Left kidney (tissue), 2 donors: ENCODE results near the gene BAZ2A. TPM values are rescaled to one million over a fixed set of nuclear protein-coding genes. Genes with fewer than 3 reads are reported as not detected.
A peak's percentile ranks its signal among the peaks of the same experiment; 100 is the strongest.
"Not testable (repeated sequence)": the region's sequence is repeated elsewhere in the genome, so short reads cannot be mapped to it uniquely, and the experiment has no call there.

Experiments used
- DNase-seq: peaks from one replicate; pipeline ENCODE4 v3.0.0-alpha.2; 2013
- polyA plus RNA-seq: library from polyadenylated mRNA; unstranded; fragments of 120-200 nt; gene quantifications from one replicate; pipeline ENCODE4 v1.2.1, GENCODE V29; 2013; ENCODE audit not compliant: insufficient read length

Gene BAZ2A
- polyA plus RNA-seq, 1 donor: 114 TPM

- DNase-seq: no peak
Measured at GRCh38 chr12:56596815-56597214, 33.3 kb downstream of the BAZ2A start.

GRCh38 chr12:56593909-56594621 lies 36.1 kb downstream of the BAZ2A start:
- DNase-seq: peak; percentile 68

GRCh38 chr12:56591961-56592360 lies 38.2 kb downstream of the BAZ2A start:
- no peak for DNase-seq

- no peak for DNase-seq
Measured at GRCh38 chr12:56591126-56591525, 39.0 kb downstream of the BAZ2A start.

- DNase-seq: no peak
Measured at GRCh38 chr12:56590237-56590830, 39.8 kb downstream of the BAZ2A start.

GRCh38 chr12:56589783-56590182 lies 40.3 kb downstream of the BAZ2A start:
- DNase-seq: no peak

- DNase-seq: no peak
Measured at GRCh38 chr12:56585098-56585497, 45.0 kb downstream of the BAZ2A start.

GRCh38 chr12:56581418-56582145 lies 48.5 kb downstream of the BAZ2A start:
- DNase-seq: no peak

GRCh38 chr12:56578983-56579546 lies 51.1 kb downstream of the BAZ2A start:
- DNase-seq: no peak

GRCh38 chr12:56577248-56577647 lies 52.9 kb downstream of the BAZ2A start:
- DNase-seq: not testable (repeated sequence)

GRCh38 chr12:56574210-56574609 lies 55.9 kb downstream of the BAZ2A start:
- no peak for DNase-seq

GRCh38 chr12:56572288-56572687 lies 57.8 kb downstream of the BAZ2A start:
- no peak for DNase-seq

GRCh38 chr12:56571121-56571520 lies 59.0 kb downstream of the BAZ2A start:
- DNase-seq: no peak

- no peak for DNase-seq
Measured at GRCh38 chr12:56568146-56568545, 62.0 kb downstream of the BAZ2A start.

- DNase-seq: peak; percentile 89
Measured at GRCh38 chr12:56565510-56566101, 64.5 kb downstream of the BAZ2A start.

- no peak for DNase-seq
Measured at GRCh38 chr12:56551070-56551469, 79.1 kb downstream of the BAZ2A start.

GRCh38 chr12:56546680-56547079 lies 83.4 kb downstream of the BAZ2A start:
- DNase-seq: no peak

Other genes with a start within 250 kb of the BAZ2A start
- gene TIMELESS, start 180.9 kb downstream of the BAZ2A start, polyA plus RNA-seq: 49.1 TPM
- 0.17 TPM for gene MIP, start 175.7 kb downstream of the BAZ2A start, polyA plus RNA-seq
- gene SPRYD4, start 161.7 kb downstream of the BAZ2A start, polyA plus RNA-seq: 7.2 TPM
- 2.7 TPM for gene GLS2, start 142.2 kb downstream of the BAZ2A start, polyA plus RNA-seq
- gene RBMS2, start 108.5 kb downstream of the BAZ2A start, polyA plus RNA-seq: 36.7 TPM
- 1,192 TPM for gene ATP5F1B, start 15.7 kb upstream of the BAZ2A start, polyA plus RNA-seq
- 349 TPM for gene PTGES3, start 58.0 kb upstream of the BAZ2A start, polyA plus RNA-seq
- 1,966 TPM for gene NACA, start 95.0 kb upstream of the BAZ2A start, polyA plus RNA-seq
- 26.5 TPM for gene PRIM1, start 122.0 kb upstream of the BAZ2A start, polyA plus RNA-seq
- 1.4 TPM for gene HSD17B6, start 133.0 kb upstream of the BAZ2A start, polyA plus RNA-seq